Activated CD4-positive, alpha-beta memory T cell treated with anti-CD3 and anti-CD28 coated beads for 36 hours (primary cell): ENCODE data around the gene RTP5. TPM values are rescaled to one million over a fixed set of nuclear protein-coding genes. Genes with fewer than 3 reads are reported as not detected.

Source experiments
- CTCF ChIA-PET: fragments of 350-600 bp; sonication (Branson Sonifier 250); formaldehyde crosslinking; loops from one replicate; lab custom pipeline; 2021; ENCODE audit warnings: antibody characterized with exemption, inconsistent platforms; lab: Charles Lee
- POLR2A ChIA-PET: fragments of 350-600 bp; sonication (Branson Sonifier 250); formaldehyde crosslinking; loops from one replicate; lab custom pipeline; 2021; ENCODE audit warnings: antibody characterized with exemption; lab: Charles Lee
- DNase-seq: peaks from one replicate; pipeline ENCODE4 v3.0.0-alpha.2; 2020
- H3K27ac Mint-ChIP-seq: one replicate; pipeline ENCODE4 v1.8.0; 2021; ENCODE audit warnings: mixed read lengths
- H3K27me3 Mint-ChIP-seq: one replicate; pipeline ENCODE4 v1.8.0; 2021; ENCODE audit warnings: mixed read lengths
- H3K36me3 Mint-ChIP-seq: one replicate; pipeline ENCODE4 v1.8.0; 2021; ENCODE audit warnings: mixed read lengths
- H3K4me1 Mint-ChIP-seq: one replicate; pipeline ENCODE4 v1.8.0; 2021; ENCODE audit warnings: low read depth, mixed read lengths
- H3K4me3 Mint-ChIP-seq: one replicate; pipeline ENCODE4 v1.8.0; 2021; ENCODE audit warnings: mild to moderate bottlenecking, mixed read lengths
- H3K9me3 Mint-ChIP-seq: one replicate; pipeline ENCODE4 v1.8.0; 2021; ENCODE audit warnings: mixed read lengths
- intact Hi-C: fragments of 100-400 bp; cut with micrococcal nuclease; formaldehyde crosslinking; loops from one replicate; pipeline ENCODE4 v1.15.1; 2023
- total RNA-seq, 2 experiments: library from RNA; stranded (reverse); gene quantifications; one replicate each; pipeline ENCODE4 v1.2.3, GENCODE V29; 2021

The RTP5 gene
- total RNA-seq, 2 experiments from 2014 or later, result 0.10 to 0.12 TPM

- Mint-ChIP-seq H3K36me3 (peaks cover 29% of the 10 kb centered on the region), H3K27ac (no peak overlapping the region), H3K4me3 (no peak overlapping the region), H3K4me1 (peaks cover 11% of the 10 kb centered on the region), H3K27me3 (no peaks in the 10 kb centered on the region), H3K9me3 (no peaks in the 10 kb centered on the region)
- ChIA-PET CTCF (interaction anchor here (1.0 kb wide), 1 partner anchor 50 kb away, joined by 3 read pairs; no protein-coding TSS in a partner anchor), POLR2A (no interaction called here)
- peak; percentile 56 for DNase-seq
- intact Hi-C loops, result loop anchor here (10.0 kb wide), 1 partner anchor 1289 kb away; the partner anchor contains the start of genes DUSP28 and RNPEPL1
Observed at GRCh38 chr2:241853651-241854341, 15.7 kb upstream of the RTP5 start.

GRCh38 chr2:241854342-241855244, 14.9 kb upstream of the RTP5 start:
- intact Hi-C loops, result loop anchor here (10.0 kb wide), 1 partner anchor 1290 kb away; the partner anchor contains the start of genes DUSP28 and RNPEPL1
- no peak overlapping the region for H3K27ac Mint-ChIP-seq
- peaks cover 12% of the 10 kb centered on the region for H3K4me1 Mint-ChIP-seq
- CTCF ChIA-PET, result interaction anchor here (0.9 kb wide), 1 partner anchor 24 kb away, joined by 3 read pairs; no protein-coding TSS in a partner anchor
- H3K27me3 Mint-ChIP-seq, result no peaks in the 10 kb centered on the region
- peak; percentile 8 for DNase-seq
- peaks cover 29% of the 10 kb centered on the region for H3K36me3 Mint-ChIP-seq
- H3K9me3 Mint-ChIP-seq, result no peaks in the 10 kb centered on the region
- POLR2A ChIA-PET, result interaction anchor here (1.1 kb wide), 1 partner anchor 9 kb away, joined by 5 read pairs; no protein-coding TSS in a partner anchor
- no peak overlapping the region for H3K4me3 Mint-ChIP-seq

DNA sequence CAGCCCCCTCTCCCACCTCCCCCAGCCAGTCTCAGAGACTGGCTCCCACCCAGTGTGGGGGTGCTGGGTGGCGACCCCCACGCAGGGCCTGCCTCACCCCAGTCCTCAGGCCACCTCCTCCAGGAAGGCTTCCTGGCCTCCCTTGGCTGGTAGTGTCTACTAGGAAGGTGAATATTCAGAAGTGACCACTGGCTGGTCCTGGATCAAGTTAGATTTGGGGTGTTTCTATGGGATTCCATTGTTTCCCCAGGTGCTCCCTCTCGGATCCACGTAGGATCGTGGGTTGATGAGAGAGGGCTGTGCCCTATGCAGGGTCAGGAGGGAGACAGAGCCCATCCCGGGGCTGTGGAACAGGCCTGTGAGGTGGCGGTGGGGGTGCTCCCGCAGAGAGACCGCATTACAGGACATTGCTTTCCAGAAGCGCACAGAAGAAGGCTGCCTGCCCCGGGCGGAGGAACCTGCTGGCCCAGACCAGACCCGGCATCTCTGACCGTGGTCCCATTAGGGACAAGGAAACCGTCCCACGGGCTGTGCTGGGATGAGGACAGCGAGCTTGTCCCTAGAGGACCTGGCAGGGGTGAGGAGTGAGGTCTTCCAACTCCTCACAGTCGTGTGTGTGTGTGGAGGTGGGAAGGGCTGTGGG, 14.2 kb upstream of the RTP5 start:
- Mint-ChIP-seq H3K4me1 (peaks cover 18% of the 10 kb centered on the region), H3K27me3 (no peaks in the 10 kb centered on the region), H3K4me3 (peak overlapping the region; percentile 60), H3K27ac (peak overlapping the region; percentile 11), H3K9me3 (no peaks in the 10 kb centered on the region), H3K36me3 (peaks cover 26% of the 10 kb centered on the region)
- intact Hi-C loops, result loop anchor here (10.0 kb wide), 1 partner anchor 1291 kb away; the partner anchor contains the start of genes DUSP28 and RNPEPL1
- ChIA-PET CTCF (interaction anchor here (0.9 to 1.3 kb wide), 2 partner anchors 23 kb away, joined by 3 read pairs; no protein-coding TSS in a partner anchor), POLR2A (interaction anchor here (1.1 kb wide), 1 partner anchor 10 kb away, joined by 5 read pairs; no protein-coding TSS in a partner anchor)
- DNase-seq, result no peak

DNA sequence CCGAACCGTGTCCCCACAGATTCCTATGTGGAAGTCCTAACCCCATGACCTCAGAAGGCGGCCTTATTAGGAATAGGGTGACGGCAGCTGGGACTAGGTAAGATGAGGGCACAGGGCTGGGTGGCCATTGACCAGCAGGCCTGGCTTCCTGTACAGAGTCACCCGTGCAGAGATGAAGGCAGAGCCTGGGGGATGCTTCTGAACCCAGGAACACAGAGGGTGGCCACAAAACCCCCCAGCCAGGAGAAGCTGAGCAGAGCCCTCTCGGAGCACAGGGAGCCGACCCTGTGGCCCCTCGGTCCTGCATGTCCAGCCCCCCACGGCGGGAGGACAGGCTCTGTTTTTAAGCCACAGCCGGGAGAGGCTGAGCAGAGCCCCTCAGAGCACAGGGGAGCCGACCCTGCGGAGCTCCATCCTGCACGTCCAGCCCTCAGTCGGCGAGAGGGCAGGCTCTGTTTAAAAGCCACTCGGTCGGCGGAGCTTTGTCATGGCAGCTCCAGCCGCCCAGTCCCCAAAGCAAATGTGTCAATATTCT, 13.6 kb upstream of the RTP5 start:
- Mint-ChIP-seq H3K27ac (peak overlapping the region; percentile 11), H3K4me3 (peak overlapping the region; percentile 60), H3K9me3 (no peaks in the 10 kb centered on the region), H3K4me1 (peaks cover 23% of the 10 kb centered on the region), H3K36me3 (peaks cover 26% of the 10 kb centered on the region), H3K27me3 (no peaks in the 10 kb centered on the region)
- ChIA-PET POLR2A (no interaction called here), CTCF (interaction anchor here (1.3 kb wide), 1 partner anchor 23 kb away, joined by 3 read pairs; no protein-coding TSS in a partner anchor)
- DNase-seq, result no peak
- intact Hi-C loops, result loop anchor here (10.0 kb wide), 1 partner anchor 1291 kb away; the partner anchor contains the start of genes DUSP28 and RNPEPL1

DNA sequence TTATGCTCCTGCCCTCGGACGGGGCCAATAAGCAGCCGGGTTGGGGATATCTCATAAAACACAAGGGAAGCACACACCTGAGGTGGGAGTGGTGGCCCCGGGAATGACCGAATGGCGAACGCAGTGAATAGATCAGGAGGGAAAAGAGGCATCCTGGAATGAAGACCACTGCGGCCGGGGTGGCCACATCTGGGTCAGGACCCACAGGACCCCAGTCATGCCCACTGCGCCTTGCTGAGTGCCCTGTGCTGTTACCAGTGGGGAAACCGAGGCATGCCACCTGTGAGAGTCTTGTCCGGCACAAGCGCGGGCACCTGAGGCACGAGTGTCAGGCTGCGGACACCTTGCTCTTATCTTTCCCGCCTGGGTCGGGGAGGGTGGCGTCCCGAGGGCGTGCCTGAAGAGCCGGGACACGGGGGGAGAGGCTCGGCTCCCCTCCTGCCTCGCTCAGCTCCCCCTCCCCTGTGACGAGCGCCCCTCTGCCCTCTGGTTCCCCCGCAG, 12.4 kb upstream of the RTP5 start:
- ChIA-PET POLR2A (interaction anchor here (0.6 kb wide), 1 partner anchor 12 kb away, joined by 3 read pairs; no protein-coding TSS in a partner anchor), CTCF (interaction anchor here (1.3 kb wide), 1 partner anchor 22 kb away, joined by 3 read pairs; no protein-coding TSS in a partner anchor)
- Mint-ChIP-seq H3K27me3 (no peaks in the 10 kb centered on the region), H3K27ac (peak overlapping the region; percentile 56), H3K4me3 (peak overlapping the region; percentile 90), H3K9me3 (no peaks in the 10 kb centered on the region), H3K36me3 (peaks cover 26% of the 10 kb centered on the region), H3K4me1 (peaks cover 34% of the 10 kb centered on the region)
- DNase-seq, result no peak
- intact Hi-C loops, result loop anchor here (10.0 kb wide), 1 partner anchor 1292 kb away; the partner anchor contains the start of genes DUSP28 and RNPEPL1

- DNase-seq, result no peak
Observed at GRCh38 chr2:241857572-241858121, 11.9 kb upstream of the RTP5 start.

GRCh38 chr2:241858206-241859016, 11.1 kb upstream of the RTP5 start, which contains the start of gene PDCD1:
TSS of gene PDCD1 (minus strand) at chr2:241858894. CDS start at chr2:241858838, 56 bp downstream.
- Mint-ChIP-seq H3K9me3 (no peaks in the 10 kb centered on the region), H3K4me1 (peaks cover 47% of the 10 kb centered on the region), H3K4me3 (peak within 1 kb of the TSS; percentile 90), H3K36me3 (peaks cover 19% of the 10 kb centered on the region), H3K27me3 (no peaks in the 10 kb centered on the region), H3K27ac (peak within 1 kb of the TSS; percentile 95)
- intact Hi-C loops, result loop anchor here (1.0 to 10.0 kb wide), 2 partner anchors 14 to 1294 kb away; partner anchors contain the start of genes DUSP28 and RNPEPL1
- ChIA-PET POLR2A (interaction anchor here (1.0 to 3.2 kb wide), 6 partner anchors 10 to 155 kb away, joined by 3 to 21 read pairs (median 6); no protein-coding TSS in a partner anchor), CTCF (interaction anchor here (2.3 kb wide), 1 partner anchor 20 kb away, joined by 14 read pairs; no protein-coding TSS in a partner anchor)
- DNase-seq, result peak; percentile 90

More at GRCh38 chr2:241857572-241858121, 11.9 kb upstream of the RTP5 start:
- no peaks in the 10 kb centered on the region for H3K27me3 Mint-ChIP-seq
- CTCF ChIA-PET, result no interaction called here
- H3K27ac Mint-ChIP-seq, result peak overlapping the region; percentile 87
- peaks cover 24% of the 10 kb centered on the region for H3K36me3 Mint-ChIP-seq
- no peaks in the 10 kb centered on the region for H3K9me3 Mint-ChIP-seq
- intact Hi-C loops, result loop anchor here (10.0 kb wide), 1 partner anchor 1293 kb away; the partner anchor contains the start of genes DUSP28 and RNPEPL1
- peak overlapping the region; percentile 90 for H3K4me3 Mint-ChIP-seq
- POLR2A ChIA-PET, result interaction anchor here (1.2 to 3.2 kb wide), 3 partner anchors 13 to 154 kb away, joined by 3 to 21 read pairs (median 3); no protein-coding TSS in a partner anchor
- peaks cover 40% of the 10 kb centered on the region for H3K4me1 Mint-ChIP-seq

GRCh38 chr2:241859017-241859435, 10.5 kb upstream of the RTP5 start:
- intact Hi-C loops, result loop anchor here (1.0 to 10.0 kb wide), 2 partner anchors 15 to 1294 kb away; partner anchors contain the start of genes DUSP28 and RNPEPL1
- Mint-ChIP-seq H3K4me3 (peak overlapping the region; percentile 90), H3K27me3 (no peaks in the 10 kb centered on the region), H3K36me3 (peaks cover 19% of the 10 kb centered on the region), H3K27ac (peak overlapping the region; percentile 95), H3K9me3 (no peaks in the 10 kb centered on the region), H3K4me1 (peaks cover 52% of the 10 kb centered on the region)
- no peak for DNase-seq
- ChIA-PET CTCF (interaction anchor here (0.9 to 2.3 kb wide), 5 partner anchors 9 to 126 kb away, joined by 3 to 14 read pairs (median 4); no protein-coding TSS in a partner anchor), POLR2A (interaction anchor here (1.0 to 3.2 kb wide), 8 partner anchors 9 to 129 kb away, joined by 3 to 21 read pairs (median 4); partner anchors contain the start of gene D2HGDH)

DNA sequence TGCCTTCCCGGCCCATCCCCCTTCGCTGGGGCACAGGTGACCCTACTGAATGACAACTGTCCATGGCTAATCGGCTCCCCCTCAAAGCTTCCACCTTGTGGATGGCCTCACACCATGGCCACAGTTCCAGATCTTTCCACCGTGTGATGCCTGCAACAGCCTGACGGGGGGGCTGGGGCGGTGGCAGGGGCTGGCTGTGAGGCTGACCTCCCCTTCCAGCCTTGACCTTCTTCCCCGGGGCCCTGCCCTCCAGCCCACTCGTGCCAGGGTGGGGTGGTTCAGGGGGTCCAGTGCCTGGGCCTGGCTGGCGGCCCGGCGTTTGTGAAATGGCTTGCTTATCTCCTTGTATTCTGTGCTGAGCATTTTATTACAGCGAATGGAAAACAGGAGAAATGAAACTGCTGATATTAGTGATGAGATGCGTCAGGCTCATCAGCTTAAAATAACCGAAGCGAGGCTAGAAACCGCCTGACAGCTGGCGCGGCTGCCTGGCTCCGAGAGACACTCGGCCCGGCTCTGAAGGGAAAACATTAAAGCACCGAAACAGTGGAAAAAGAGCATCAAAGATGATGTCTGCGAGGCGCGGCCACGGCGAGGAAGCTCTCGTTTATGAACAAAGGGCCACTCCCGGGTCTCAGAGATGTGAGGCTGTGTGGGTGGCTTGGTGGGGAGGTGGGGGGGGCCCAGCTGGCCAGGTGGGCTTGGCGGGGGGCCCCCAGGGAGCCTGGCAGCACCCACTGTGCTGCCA, 9.9 kb upstream of the RTP5 start:
- peak; percentile 85 for DNase-seq
- ChIA-PET POLR2A (interaction anchor here (0.8 to 3.2 kb wide), 12 partner anchors 9 to 129 kb away, joined by 3 to 21 read pairs (median 4); partner anchors contain the start of gene D2HGDH), CTCF (interaction anchor here (0.6 to 2.3 kb wide), 9 partner anchors 9 to 176 kb away, joined by 3 to 14 read pairs (median 4); partner anchors contain the start of genes DTYMK and ING5)
- peak overlapping the region; percentile 95 for H3K27ac Mint-ChIP-seq
- H3K9me3 Mint-ChIP-seq, result no peaks in the 10 kb centered on the region
- peaks cover 19% of the 10 kb centered on the region for H3K36me3 Mint-ChIP-seq
- peaks cover 57% of the 10 kb centered on the region for H3K4me1 Mint-ChIP-seq
- intact Hi-C loops, result loop anchor here (1.0 to 10.0 kb wide), 4 partner anchors 15 to 1295 kb away; partner anchors contain the start of genes D2HGDH, DUSP28 and RNPEPL1
- H3K4me3 Mint-ChIP-seq, result peak overlapping the region; percentile 90
- H3K27me3 Mint-ChIP-seq, result peaks cover 4% of the 10 kb centered on the region
